ENCODE data around the gene SAPCD1.

Gene SAPCD1

GRCh38 chr6:31762356-31762755 lies at the start of gene SAPCD1:
Gene SAPCD1 (plus strand): TSS chr6:31762656. CDS start chr6:31763055, 399 bp downstream.
- DNase-seq (ENCODE audit: low read depth in 2 of 2, low spot score in 1 of 2), result no peak

- no peak for DNase-seq (ENCODE audit: low read depth in 2 of 2, low spot score in 1 of 2)
Measured at GRCh38 chr6:31713465-31713864, 49.0 kb upstream of the SAPCD1 start.

- DNase-seq (ENCODE audit: low read depth in 2 of 2, low spot score in 1 of 2), result no peak
Measured at GRCh38 chr6:31713991-31714684, 48.3 kb upstream of the SAPCD1 start.

DNA sequence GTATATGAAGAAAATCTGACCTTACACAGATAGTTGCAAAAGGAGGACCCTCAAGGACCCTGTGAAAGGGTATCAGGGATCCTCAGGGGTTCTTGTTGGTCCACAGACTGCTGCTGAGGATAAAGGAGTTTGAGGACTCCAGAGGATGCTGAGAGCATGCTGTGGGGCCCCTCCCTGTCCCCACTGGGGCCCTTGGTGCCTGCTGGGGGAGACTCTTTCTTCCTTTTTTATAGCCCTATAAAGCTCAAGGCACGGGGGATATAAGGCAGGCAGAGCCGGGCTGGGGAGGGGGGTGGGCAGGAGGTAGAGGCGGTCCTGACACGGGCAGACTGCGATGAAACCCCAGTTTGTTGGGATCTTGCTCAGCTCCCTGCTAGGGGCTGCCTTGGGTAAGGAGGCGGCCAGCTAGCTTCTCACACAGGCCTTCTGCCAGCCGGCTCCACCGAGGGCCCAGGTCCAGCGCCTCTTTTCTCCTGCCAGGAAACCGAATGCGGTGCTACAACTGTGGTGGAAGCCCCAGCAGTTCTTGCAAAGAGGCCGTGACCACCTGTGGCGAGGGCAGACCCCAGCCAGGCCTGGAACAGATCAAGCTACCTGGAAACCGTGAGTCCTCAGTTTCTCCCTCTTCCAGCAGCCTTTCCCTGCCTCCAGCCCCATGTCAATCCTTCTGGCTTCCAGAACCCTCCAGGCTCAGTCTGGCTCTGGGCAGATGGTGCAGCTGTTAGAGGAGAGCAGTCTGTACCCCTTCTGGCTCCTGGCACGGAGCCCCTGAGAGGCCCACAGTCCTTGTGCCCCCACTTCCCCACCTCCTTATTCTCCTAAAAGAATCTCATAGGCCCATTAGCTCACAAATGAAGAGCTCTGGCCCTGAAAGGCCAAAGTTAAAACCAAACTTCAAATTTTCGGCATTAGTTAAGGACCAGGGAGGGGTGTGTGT lies 47.2 kb upstream of the SAPCD1 start, which contains the start of gene LY6G6D:
TSS of gene LY6G6D (plus strand) at position 327 of the 937 bp plus-strand sequence. CDS start at position 335, 8 bp downstream.
- DNase-seq (ENCODE audit: low read depth in 2 of 2, low spot score in 1 of 2), result no peak

GRCh38 chr6:31717499-31718222 lies 44.8 kb upstream of the SAPCD1 start:
- no peak for DNase-seq (ENCODE audit: low read depth in 2 of 2, low spot score in 1 of 2)

DNA sequence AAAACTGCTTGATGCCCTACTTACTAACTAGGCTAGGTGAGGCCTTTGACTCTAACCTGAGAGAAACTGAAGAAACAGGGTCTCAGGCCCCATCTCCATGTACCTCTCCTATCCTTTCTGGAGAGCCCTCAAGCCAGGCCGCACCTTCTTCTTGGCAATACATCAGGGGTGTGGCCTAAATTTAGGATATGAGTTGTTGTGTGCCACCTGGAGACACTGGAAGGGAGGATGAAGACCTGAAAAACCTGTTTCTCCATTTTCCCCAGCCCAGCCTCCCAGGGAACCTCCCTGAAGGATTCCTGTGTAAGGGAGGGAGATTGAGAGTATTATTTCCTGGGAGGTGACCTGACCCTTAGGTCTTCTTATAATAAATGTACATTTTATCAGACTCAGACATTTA lies 44.2 kb upstream of the SAPCD1 start:
- no peak for DNase-seq (ENCODE audit: low read depth in 2 of 2, low spot score in 1 of 2)

- no peak for DNase-seq (ENCODE audit: low read depth in 2 of 2, low spot score in 1 of 2)
Measured at GRCh38 chr6:31719001-31719400, 43.5 kb upstream of the SAPCD1 start.

GRCh38 chr6:31720196-31720770 lies 42.2 kb upstream of the SAPCD1 start:
- no peak for DNase-seq (ENCODE audit: low read depth in 2 of 2, low spot score in 1 of 2)

- DNase-seq (ENCODE audit: low read depth in 2 of 2, low spot score in 1 of 2), result no peak
Measured at GRCh38 chr6:31721351-31722020, 41.0 kb upstream of the SAPCD1 start, which contains the start of gene LY6G6C. Gene LY6G6C (minus strand): TSS chr6:31721746. CDS start chr6:31721679, 67 bp downstream.

DNA sequence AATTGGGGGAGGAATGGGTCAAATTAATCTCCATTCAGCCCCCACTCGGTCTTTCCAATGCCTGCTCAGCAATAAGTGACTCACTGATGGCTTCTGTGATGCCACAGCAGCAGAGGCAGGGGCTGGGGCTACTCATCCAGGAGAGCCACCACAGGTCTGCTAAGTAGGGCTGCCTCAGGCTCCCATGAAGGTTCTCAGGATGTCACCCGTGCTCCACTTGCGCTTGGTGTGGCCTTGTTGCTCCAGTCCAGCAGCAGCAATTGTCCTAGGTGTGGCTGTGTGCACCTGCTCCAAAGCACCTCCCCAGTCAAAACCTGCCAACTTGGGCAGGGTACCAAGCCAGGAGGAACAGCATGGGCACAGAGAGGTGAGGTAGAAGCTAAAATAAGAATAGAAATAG lies 40.3 kb upstream of the SAPCD1 start:
- no peak for DNase-seq (ENCODE audit: low read depth in 2 of 2, low spot score in 1 of 2)

GRCh38 chr6:31723245-31723979 lies 39.0 kb upstream of the SAPCD1 start, which contains the start of gene MPIG6B:
Gene MPIG6B (plus strand): TSS chr6:31723373. CDS start chr6:31723384, 11 bp downstream.
- DNase-seq (ENCODE audit: low read depth in 2 of 2, low spot score in 1 of 2), result no peak

DNA sequence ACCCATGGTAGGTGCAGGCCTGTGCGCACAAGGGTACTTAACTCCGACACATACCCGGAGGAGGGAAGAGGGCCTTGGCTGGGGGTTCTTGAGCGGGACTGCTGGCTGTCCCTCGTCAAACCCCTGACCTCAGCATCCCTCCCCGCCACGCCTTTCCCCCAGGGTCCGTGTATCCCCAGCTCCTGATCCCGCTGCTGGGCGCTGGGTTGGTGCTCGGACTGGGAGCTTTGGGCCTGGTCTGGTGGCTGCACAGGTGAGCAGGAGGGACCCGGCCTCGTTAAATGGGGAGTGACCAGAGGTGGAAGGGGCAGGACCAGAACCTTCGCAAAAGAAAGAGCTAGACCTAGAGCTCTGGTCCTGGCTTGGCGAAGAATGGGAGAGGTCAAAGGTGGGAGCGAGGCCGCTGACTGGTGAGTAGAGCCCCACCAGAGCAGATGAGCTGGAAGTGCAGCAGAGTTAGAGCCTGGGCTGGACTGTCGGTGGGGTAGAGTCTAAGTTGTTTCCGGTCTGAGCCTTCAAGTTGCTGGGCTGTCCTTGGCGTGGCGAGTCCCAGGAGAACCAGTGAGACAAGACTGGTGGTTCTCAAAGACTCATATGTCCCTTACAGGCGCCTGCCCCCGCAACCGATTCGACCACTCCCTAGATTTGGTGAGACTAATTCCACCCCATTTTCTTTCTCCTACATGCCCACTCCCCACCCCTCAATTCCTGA lies 38.3 kb upstream of the SAPCD1 start:
- DNase-seq (ENCODE audit: low read depth in 2 of 2, low spot score in 1 of 2), result no peak

DNA sequence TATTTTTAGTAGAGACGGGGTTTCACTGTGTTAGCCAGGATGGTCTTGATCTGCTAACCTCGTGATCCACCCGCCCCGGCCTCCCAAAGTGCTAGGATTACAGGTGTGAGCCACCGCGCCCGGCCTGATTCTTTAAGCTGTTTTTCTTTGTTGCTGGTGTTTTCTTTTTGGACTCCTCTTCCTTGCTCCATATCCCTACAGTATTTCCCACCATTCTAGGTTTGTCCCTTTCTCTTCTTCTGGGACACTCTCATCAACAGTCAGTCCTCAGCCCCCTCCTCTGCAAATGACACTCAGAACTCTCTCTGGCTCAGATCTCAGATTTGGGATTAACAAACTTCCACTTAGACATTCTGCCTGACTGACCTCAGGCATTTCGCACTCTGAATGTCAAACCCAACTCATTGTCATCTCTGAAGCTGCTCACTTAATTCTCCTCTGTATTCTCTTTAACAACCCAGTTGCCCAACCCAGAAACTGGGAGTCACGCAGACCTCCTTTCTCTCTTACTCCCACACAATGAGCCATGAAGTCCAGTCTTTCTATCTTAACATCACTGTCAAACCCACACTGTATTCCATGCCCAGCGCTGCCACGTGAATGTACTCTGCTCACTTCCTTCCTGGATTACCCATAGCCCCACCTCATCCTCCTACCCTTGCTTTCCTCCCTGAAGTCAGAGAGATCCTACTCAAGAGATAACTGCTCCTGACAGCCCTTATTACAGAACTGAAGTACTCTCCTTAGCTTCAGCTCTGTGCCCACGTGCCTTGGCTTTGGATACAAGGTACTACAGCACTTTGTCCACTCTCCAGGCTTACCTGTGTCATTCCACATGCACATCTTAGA lies 36.7 kb upstream of the SAPCD1 start:
- no peak for DNase-seq (ENCODE audit: low read depth in 2 of 2, low spot score in 1 of 2)

- DNase-seq (ENCODE audit: low read depth in 2 of 2, low spot score in 1 of 2), result no peak
Measured at GRCh38 chr6:31727034-31727716, 35.3 kb upstream of the SAPCD1 start.

DNA sequence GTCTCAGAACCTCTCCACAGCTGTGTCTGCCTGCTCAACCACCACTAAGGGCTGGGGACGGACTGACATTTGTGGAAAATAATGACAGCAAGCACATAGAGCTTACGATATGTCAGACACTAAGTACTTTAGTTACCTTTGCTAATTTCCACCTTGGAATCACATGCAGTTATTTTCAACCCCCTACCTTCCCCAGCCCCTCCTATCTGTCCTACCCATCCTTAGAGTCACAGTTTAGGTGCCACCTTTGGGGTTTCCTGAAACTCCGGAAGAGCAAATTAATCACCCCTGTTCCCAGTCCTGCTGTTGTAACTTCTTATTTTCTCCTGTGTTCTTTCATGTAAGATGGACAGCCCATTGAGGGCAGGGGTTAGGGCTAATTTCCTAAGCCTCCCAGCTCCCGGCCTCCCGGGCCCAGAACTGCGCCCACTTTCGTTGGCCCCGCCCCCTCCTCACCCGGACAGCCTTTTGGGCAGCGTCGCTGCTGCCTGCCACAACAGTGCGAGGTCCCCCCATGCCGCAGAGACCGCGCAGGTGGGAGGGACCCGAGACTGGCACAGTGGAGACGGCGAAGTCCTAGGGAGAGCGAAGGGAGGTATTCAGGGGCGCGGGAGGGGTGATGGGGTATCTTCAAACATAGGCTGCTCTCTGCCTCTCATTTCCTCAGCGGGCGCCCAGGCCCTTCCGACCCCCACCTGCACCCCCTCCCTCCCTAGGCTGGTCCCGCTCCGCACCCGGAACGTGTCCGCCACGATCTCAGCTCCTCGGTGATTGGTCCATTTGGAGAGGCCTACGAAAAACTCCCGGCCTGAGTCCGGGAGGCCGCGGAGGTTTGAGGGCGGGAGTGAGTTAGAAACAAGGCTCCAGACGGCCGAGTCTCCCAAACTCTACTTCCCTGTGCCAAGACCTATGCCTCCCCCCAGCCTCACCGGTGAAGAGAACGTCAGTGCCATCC lies 34.5 kb upstream of the SAPCD1 start:
- DNase-seq (ENCODE audit: low read depth in 2 of 2, low spot score in 1 of 2), result no peak

DNA sequence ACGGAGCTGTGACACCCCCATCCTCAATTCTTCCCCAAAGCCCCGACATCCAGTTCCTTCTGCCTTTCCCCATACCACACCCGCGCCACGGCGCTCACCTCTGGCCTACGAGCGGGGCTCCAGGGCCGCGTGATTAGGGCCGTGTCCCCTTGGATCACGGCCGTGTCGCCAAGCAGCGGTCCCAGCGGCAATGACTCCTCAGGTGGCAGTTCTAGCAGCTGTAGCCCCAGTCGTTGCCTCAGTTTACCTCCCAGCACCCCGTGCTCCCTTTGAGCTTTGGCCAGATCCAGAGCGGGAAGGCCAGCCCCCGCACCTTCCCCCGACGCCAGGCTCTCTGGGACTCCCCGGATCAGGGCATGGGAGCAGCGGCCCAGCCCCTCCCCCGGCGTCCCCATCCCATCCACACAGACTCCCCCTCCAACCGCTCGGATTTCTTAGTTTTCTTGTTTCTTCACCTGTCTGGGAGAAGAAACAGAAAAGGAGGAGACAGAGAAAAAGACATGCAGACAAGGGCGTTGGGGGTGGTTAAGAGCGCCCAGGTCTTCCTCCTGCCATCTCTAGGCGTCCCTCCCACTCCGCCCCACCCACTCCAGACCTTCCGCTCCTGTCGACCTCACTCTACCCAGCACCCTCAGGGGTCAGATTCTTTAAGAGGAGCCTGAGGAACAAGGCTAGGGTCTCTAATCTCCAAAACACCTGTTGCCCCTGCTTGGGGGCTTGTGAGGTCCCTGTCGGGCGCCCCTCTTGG lies 33.5 kb upstream of the SAPCD1 start, which contains the start of gene DDAH2:
TSS of gene DDAH2 (minus strand) at position 533 of the 748 bp plus-strand sequence. CDS start at position 395, 138 bp downstream.
- DNase-seq (ENCODE audit: low read depth in 2 of 2, low spot score in 1 of 2), result no peak
